Left cardiac atrium (tissue), 4 donors: ENCODE measurements around the gene TAGLN2. TPM values are rescaled to one million over a fixed set of nuclear protein-coding genes. Genes with fewer than 3 reads are reported as not detected.

ENCODE experiments used
- ATAC-seq, 2 donors: fragments of 200-7000 bp; cut with Tn5 transposase; one replicate each; pipeline ENCODE4 v1.9.1; 2020; ENCODE audit warnings: mild to moderate bottlenecking in 2 of 2, moderate library complexity in 2 of 2
- DNase-seq: peaks from one replicate; pipeline ENCODE4 v3.0.0-alpha.2; 2020
- intact Hi-C, 2 donors: fragments of 100-400 bp; cut with DNase I; formaldehyde crosslinking; loops; one replicate each; pipeline versions ENCODE4 v1.14.1 to v1.15.1; 2022 to 2023
- total RNA-seq, 2 donors: library from RNA; stranded (reverse); fragmentation: NEBNext Ultra II Directional; extraction: Animal tissue kit (Norgen Biotek cat#: 25700); gene quantifications; one replicate each; pipeline ENCODE4 v1.2.1, GENCODE V29; 2021
- donor health status: DM: no; HTN: yes; CAD: no.
- donor health status: DM: no; HTN: yes; CAD: no; lungs with severe emphysema.
- donor health status: DM: yes; HTN: yes; CAD: no.
- donor health status: Dilated cardiomyopathy.

TAGLN2 gene
- total RNA-seq, 2 donors from 2014 or later = 201 to 276 TPM

DNA sequence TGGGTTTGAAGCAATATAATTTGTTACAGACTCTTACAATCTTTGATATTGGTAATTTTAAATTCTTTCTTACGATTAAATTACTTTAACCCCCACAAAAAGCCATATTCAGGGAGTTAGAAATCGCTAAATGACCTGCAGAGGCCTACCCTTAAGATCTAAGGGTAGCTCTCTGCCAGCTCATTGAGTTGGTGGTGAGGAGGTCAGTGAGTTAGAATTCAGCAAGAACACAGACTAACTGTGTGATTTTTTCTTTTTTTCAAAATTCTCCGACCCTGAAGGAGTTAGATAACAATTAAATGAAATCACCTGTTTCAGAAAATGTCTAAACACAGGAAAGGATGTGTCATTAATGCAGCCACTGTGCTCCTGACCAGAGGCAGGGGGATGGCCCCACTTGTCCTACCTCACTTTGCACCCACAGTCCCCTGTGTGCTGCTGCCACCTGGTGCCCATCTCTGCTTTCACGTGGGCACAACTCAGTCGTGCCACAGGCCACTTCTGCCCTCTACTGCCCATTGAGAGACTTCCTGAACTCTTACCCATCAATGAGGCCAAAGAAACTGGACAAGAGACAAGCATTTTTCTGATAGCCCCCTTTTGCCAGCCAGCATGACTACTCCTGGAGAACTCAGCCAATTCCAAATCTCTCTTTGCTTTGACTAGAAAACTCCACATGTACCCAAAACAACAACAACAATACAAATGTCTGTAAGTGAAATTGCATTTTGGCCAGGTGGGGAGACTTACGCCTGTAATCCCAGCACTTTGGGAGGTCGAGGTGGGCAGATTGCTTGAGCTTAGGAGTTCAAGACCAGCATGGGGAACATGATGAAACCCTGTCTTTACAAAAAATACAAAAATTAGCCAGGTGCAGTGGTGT, 33.8 kb downstream of the TAGLN2 start:
- ATAC-seq (peak; percentile 88 to 94), DNase-seq (peak; percentile 87)
- intact Hi-C loops = loop anchor here (1.0 to 5.0 kb wide), 3 partner anchors 89 to 109 kb away; partner anchors contain the start of genes DUSP23 (in 1 of the 2) and FCRL6 (in 1 of the 2)

- ATAC-seq = peak in 1 of 2 donors; percentile 8
- no peak for DNase-seq
- intact Hi-C loops = loop anchor here (5.0 kb wide), 2 partner anchors 88 to 108 kb away; partner anchors contain the start of genes DUSP23 (in 1 of the 2) and FCRL6 (in 1 of the 2)
Measured at GRCh38 chr1:159890390-159890789, 34.9 kb downstream of the TAGLN2 start.

- intact Hi-C loops = loop anchor here (5.0 kb wide), 2 partner anchors 88 to 108 kb away; partner anchors contain the start of genes DUSP23 (in 1 of the 2) and FCRL6 (in 1 of the 2)
- DNase-seq (peak; percentile 49), ATAC-seq (peak; percentile 83 to 93)
Measured at GRCh38 chr1:159889821-159890252, 35.5 kb downstream of the TAGLN2 start.

DNA sequence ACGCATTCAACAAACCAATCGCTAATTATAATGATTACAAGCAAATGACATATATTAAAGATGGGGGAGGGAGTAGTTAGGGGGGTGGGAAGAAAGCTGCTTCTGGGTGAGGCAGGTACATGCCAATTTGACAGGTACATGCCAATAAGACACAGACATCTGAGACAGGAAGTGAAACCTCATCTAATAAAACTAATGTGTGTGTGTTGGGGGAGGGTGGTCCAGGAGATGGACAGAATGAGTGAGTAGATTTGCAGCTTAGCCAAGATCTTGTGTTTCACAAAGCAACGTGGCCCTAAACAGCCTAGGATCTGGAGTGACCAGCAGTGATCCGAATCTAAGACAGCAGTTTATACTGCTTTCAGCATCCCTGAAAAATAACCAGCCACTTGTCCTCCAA, 36.1 kb downstream of the TAGLN2 start:
- DNase-seq = no peak
- intact Hi-C loops = no loop called here
- no peak for ATAC-seq

GRCh38 chr1:159884296-159884695, 41.0 kb downstream of the TAGLN2 start:
- intact Hi-C loops = no loop called here
- DNase-seq = no peak
- no peak for ATAC-seq

GRCh38 chr1:159883134-159883533, 42.2 kb downstream of the TAGLN2 start:
- DNase-seq (no peak), ATAC-seq (no peak)
- intact Hi-C loops = no loop called here

GRCh38 chr1:159882527-159882862, 42.8 kb downstream of the TAGLN2 start:
- DNase-seq = no peak
- no peak for ATAC-seq
- intact Hi-C loops = no loop called here

DNA sequence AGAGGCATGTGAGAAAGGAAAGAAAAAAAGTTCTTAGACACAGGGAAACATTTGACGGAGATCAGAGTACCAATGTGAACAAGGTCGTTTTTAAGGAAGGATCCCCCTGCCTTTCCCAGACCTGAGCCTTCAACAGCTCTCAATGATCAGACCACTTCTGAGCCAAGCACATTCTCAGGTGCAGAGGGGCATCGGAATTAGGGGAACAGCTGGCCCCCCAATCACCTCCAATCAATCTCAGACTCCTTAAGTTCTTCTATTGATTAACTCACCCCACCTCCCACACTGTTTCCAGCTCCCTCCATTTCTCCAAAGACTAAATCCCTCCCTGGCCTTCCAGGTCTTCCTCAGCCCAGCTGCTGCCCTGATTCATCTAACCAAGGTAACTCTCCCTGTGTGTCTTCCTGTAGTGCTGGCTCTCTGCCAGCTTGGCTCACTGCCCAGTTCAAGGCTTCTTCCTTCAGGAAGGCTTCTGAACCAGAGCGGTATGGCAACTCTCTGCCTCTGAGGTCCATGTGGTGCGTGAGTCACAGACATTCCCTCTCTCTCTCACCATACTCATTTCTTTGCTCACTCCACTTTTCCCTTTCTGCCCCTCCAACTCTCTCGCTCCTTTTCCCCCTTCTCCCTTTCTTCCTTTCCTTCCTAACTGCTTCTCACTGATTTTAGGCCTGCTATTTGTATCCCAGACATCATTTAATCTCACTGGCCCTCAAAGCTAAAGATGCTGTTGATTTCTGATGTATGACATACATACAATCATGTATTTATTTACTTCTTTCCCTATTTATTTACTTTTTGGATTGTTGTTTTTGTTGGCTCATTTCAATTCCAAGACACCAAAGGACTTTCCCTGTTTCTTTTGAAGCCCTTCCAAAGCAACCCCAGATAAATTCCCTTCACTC, 43.4 kb downstream of the TAGLN2 start:
- DNase-seq (peak; percentile 77), ATAC-seq (peak; percentile 44 to 93)
- intact Hi-C loops = no loop called here

GRCh38 chr1:159880430-159880829, 44.9 kb downstream of the TAGLN2 start:
- ATAC-seq (no peak), DNase-seq (no peak)
- intact Hi-C loops = no loop called here

DNA sequence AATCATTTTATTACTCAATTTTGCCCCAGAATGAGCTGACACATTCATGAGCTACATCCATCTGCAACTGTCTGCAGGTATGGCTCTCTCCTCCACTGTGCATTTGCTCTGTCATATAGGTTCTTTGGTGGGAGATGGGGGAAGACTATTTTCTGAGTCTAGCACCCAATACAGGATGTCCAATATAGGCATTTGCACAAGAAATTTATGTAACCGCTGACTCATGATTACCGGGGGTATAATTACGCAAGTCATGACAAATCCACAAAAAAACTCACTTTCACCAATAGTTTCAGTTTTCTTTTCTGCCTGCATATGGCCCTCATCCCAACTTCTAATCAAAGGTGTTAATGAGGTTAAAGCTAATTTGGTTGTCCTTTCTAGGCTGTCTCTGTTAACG, 45.3 kb downstream of the TAGLN2 start:
- no peak for DNase-seq
- intact Hi-C loops = no loop called here
- peak in 1 of 2 donors; percentile 37 for ATAC-seq

GRCh38 chr1:159879136-159879535, 46.2 kb downstream of the TAGLN2 start:
- ATAC-seq (no peak), DNase-seq (no peak)
- intact Hi-C loops = no loop called here

DNA sequence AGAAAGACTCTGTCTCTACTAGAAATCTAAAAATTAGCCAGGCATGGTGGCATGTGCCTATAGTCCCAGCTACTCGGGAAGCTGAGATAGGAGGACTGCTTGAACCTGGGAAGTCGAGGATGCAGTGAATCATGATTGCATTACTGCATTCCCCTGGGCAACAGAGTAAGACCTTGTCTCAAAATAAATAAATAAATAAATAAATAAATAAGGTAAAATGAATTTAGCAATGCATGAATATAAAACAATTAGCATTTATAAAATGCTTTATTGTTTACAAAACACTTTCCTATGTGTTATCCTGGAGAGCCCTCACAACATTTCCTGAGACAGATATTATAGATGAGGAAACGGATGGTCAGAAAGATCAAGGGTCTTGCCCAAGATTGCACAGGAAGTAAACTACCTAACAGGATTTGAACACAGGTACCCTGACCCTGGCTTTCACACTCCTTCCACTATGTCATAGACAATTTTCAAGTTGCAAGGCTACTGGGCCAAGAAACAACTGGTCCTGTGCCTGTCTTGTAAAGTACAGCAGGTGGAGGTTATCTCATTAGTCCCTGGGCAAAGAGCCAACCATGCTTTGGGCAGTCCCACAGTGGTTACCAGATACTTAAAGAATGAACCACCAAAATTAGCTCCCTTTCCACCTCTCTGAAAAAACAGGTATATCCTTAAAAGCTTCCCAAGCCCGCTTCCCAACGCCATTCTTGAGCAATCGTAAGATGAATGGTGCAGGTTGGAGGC, 47.4 kb downstream of the TAGLN2 start:
- intact Hi-C loops = no loop called here
- ATAC-seq = no peak
- no peak for DNase-seq

GRCh38 chr1:159873530-159874143, 51.7 kb downstream of the TAGLN2 start:
- intact Hi-C loops = no loop called here

DNA sequence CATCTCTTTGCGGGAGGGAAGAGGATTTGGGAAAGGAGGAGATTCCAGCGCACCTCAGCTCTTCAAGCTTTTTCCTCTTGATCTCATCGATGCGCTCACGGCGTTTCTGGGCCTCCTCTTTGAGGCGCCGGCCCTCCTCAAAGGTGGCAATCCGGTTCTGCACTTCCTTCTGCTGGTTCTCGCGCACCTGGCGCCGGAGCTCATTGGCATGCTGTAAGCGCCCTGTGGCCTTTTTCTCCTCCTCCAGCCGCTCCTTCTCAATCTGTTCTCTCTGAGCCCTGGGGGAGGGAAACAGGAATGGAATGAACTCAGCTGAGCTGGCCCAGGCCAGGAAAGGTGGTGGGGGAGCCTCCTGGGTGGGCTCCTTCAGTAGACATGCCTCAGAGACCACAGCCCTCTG, 52.4 kb downstream of the TAGLN2 start:
- ATAC-seq (no peak), DNase-seq (no peak)
- intact Hi-C loops = no loop called here

More at GRCh38 chr1:159873530-159874143, 51.7 kb downstream of the TAGLN2 start:
- ATAC-seq (no peak), DNase-seq (no peak)

GRCh38 chr1:159870704-159871103, 54.6 kb downstream of the TAGLN2 start:
- no peak for DNase-seq
- intact Hi-C loops = no loop called here
- ATAC-seq = no peak

GRCh38 chr1:159869607-159870006, 55.7 kb downstream of the TAGLN2 start:
- intact Hi-C loops = no loop called here
- ATAC-seq = no peak
- no peak for DNase-seq

DNA sequence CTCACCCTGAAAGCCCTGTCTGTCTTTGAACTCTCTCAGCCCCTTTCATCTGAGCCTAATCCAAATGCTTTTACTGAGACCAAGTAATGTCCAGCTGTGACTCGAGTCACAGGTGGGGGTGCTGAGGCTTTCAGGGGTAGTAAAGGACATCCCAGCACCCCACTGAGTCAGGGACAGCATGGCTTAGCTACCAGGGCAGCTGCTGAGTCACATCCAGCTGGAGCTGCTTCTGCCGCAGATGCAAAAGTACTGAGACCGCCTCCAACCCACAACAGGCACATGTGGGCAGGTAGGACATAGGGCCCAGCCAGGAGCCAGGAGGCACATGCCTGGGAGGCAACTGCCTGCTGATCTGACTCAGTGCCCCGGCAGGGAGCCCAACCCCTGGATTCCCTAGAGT, 56.1 kb downstream of the TAGLN2 start:
- no peak for ATAC-seq
- intact Hi-C loops = no loop called here
- DNase-seq = no peak

GRCh38 chr1:159868766-159869165, 56.5 kb downstream of the TAGLN2 start:
- ATAC-seq (no peak), DNase-seq (no peak)
- intact Hi-C loops = no loop called here
